ENCODE measurements around the gene MARVELD2.

Gene MARVELD2

DNA sequence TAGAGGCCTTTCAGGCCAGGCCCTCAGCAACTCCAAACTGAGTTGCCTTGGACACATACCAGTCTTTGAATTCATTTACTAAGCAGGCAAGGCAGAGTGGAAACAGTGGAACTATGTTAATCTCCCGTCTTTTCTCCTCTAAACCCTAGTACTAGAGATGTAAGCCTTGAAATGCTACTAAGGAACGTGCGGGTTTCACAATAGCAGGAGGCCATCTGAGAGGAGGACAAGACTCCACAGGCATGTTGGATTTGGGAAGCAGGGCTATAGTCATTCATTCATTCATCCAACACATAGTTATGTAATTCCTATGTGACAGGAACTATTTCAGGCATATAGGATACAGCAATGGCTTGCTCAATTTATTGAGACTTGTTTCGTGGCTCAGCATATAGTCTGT lies 74.3 kb downstream of the MARVELD2 start:
- DNase-seq (ENCODE audit: insufficient read length) (no peak), FAIRE-seq (no peak)
- no peak for TF ChIP-seq POLR2AphosphoS5 (IDR thresholded peaks at IDR 0.05; ENCODE audit: low read depth, low read length)
- no peak for TF ChIP-seq TAF1 (IDR thresholded peaks at IDR 0.05; ENCODE audit: borderline replicate concordance, low read depth, low read length)
- TF ChIP-seq POLR2A (IDR thresholded peaks at IDR 0.05; ENCODE audit: low read depth, low read length), result no peak

DNA sequence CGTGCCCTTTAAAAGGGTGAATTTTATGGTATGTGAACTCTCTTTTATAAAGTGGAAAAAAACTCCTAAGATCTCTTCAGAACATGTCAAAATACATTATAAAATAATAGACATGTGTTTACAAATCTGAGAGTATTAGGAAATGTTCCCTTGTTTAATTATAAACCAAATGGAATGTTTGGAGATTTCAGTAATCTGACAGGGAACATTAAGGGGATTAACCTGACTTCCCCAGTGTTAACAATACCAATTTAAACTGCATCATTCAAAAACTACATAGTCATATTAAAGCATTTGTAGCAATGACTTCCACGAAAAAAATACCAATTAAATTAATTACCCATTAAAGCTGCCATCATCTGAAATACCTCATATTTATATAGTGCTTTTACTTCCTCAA lies 76.1 kb downstream of the MARVELD2 start:
- no peak for TF ChIP-seq POLR2A (IDR thresholded peaks at IDR 0.05; ENCODE audit: low read depth, low read length)
- TF ChIP-seq TAF1 (IDR thresholded peaks at IDR 0.05; ENCODE audit: borderline replicate concordance, low read depth, low read length), result no peak
- no peak for TF ChIP-seq POLR2AphosphoS5 (IDR thresholded peaks at IDR 0.05; ENCODE audit: low read depth, low read length)
- no peak for FAIRE-seq

DNA sequence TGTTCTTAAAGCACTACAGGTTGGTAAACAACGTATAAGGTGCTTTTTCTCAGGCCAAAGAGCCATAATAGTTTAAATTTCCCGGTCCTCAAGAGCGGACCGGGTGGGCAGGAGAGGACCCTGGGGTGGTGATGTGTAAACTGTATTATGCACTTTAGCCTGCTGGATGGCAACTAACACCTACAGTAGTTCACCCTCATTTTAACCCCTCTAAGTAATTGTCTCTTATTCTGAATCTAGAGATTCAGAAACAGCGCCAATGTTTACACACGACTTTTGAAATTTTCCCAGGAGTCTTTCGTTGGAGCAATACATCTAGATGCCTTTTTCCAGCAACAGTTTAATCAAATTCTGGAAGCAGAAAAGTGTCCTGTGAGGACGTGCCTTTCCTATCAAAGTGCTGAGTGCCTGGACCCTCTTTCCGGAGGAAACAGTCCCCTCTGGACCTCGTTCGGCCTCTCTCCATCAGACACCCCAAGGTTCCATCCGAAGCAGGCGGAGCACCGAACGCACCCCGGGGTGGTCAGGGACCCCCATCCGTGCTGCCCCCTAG lies 77.0 kb downstream of the MARVELD2 start:
- no peak for TF ChIP-seq TAF1 (IDR thresholded peaks at IDR 0.05; ENCODE audit: borderline replicate concordance, low read depth, low read length)
- TF ChIP-seq POLR2A (IDR thresholded peaks at IDR 0.05; ENCODE audit: low read depth, low read length), result no peak
- TF ChIP-seq POLR2AphosphoS5 (IDR thresholded peaks at IDR 0.05; ENCODE audit: low read depth, low read length), result no peak
- FAIRE-seq (peak; percentile 21), DNase-seq (ENCODE audit: insufficient read length) (no peak)

More for the DNA sequence above, 76.1 kb downstream of the MARVELD2 start:
- DNase-seq (ENCODE audit: insufficient read length), result no peak

DNA sequence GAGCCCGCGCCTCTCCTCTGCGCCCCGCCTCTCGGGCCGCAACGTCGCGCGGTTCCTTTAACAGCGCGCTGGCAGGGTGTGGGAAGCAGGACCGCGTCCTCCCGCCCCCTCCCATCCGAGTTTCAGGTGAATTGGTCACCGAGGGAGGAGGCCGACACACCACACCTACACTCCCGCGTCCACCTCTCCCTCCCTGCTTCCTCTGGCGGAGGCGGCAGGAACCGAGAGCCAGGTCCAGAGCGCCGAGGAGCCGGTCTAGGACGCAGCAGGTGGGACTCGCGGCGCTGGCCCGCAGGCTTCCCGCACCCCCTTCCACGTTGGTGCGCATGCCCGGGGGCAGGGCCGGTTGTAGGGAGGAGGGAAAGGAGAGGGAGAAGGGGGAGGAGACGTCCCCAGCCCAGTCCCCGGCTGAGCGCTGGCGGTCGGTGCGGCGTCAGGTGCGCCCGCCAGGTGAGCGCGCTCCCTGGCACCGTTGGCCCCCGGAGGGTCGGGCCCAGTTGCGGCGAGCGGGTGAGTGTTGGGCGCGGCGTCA lies 77.5 kb downstream of the MARVELD2 start, which contains the start of gene OCLN:
Gene OCLN (plus strand): TSS at position 400 of the 532 bp plus-strand sequence. CDS start 11,455 bp downstream, outside the sequence.
- DNase-seq (ENCODE audit: insufficient read length), result peak; percentile 66
- FAIRE-seq, result peak; percentile 21
- peak; percentile 43; the same call in 1 of the 2 replicates for TF ChIP-seq POLR2A (IDR thresholded peaks at IDR 0.05; ENCODE audit: low read depth, low read length)
- TF ChIP-seq POLR2AphosphoS5 (IDR thresholded peaks at IDR 0.05; ENCODE audit: low read depth, low read length), result no peak

DNA sequence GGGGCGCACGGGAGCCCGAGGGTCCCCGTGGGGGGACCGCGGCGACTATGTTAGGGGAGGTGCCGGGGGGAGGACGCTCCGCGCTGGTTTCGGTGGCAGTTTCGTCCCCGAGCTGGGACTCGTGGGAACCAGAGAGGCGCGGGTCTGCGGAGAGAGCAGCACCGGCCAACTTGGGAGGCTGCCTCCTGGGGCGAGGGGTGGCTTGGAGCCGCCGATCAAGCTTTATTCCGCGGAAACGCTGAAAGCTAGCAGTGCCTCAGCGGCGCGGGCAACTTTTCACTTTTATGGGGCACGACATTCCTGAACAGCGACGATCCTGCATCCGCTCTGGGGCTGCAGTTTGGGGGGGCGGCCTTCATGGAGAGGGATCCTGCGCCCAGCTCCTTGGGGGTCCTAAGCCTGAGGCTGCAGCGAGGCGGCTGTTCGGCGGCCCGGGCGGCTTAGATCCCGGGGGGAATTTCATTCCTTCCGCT lies 78.0 kb downstream of the MARVELD2 start:
- FAIRE-seq (peak; percentile 54), DNase-seq (ENCODE audit: insufficient read length) (peak; percentile 59)
- TF ChIP-seq TAF1 (IDR thresholded peaks at IDR 0.05; ENCODE audit: borderline replicate concordance, low read depth, low read length), result no peak
- no peak for TF ChIP-seq POLR2A (IDR thresholded peaks at IDR 0.05; ENCODE audit: low read depth, low read length)
- no peak for TF ChIP-seq POLR2AphosphoS5 (IDR thresholded peaks at IDR 0.05; ENCODE audit: low read depth, low read length)

DNA sequence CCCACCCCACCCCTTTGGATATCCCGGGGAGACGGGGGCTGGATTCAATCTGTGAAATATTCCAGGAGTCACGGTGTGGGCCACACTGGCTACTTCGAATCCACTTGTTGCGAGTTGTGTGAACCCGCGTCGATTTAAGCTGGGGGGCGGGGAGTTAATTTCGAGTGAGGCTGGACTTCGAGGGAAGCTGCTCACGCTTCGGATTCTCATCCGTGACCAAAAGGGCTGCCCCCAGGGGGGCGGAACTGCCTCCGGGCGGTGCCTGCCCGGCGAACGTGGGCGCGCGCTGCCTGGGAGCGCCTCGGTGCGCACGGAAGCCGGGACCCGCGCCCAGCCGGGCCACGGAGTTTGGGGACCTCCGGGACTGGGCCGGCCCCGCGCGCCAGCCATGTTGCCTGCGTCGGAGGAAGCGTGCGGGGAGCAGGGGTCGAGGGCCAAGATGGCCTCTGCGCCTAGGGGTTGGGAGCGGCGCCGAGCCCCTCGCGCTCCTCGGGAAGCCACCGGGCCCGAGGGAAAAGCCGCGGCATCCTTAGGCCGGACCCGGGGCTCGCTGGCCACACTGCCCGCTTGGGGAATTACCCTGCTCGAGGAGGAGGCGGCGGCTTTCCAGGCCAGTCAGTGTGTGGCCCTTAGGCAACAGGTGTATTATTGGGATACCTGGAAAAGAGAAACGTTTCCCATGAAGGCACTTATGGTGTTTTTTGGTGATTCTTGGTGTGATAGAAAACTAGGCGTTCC lies 78.6 kb downstream of the MARVELD2 start:
- FAIRE-seq (peak; percentile 78), DNase-seq (ENCODE audit: insufficient read length) (peak; percentile 48)
- TF ChIP-seq POLR2A (IDR thresholded peaks at IDR 0.05; ENCODE audit: low read depth, low read length), result peak; percentile 46; the same call in 1 of the 2 replicates
- TF ChIP-seq POLR2AphosphoS5 (IDR thresholded peaks at IDR 0.05; ENCODE audit: low read depth, low read length), result no peak
- no peak; the same call in 1 of the 2 replicates for TF ChIP-seq TAF1 (IDR thresholded peaks at IDR 0.05; ENCODE audit: borderline replicate concordance, low read depth, low read length)
